HG03378 (cell line): Measurements from ENCODE around the gene NFATC2IP.
"Not testable (repeated sequence)": the region's sequence is repeated elsewhere in the genome, so short reads cannot be mapped to it uniquely, and the experiment has no call there.

Experiments used
- ATAC-seq: cut with Tn5 transposase; IDR thresholded peaks from one replicate; pipeline ENCODE4 v1.9.1; 2021; ENCODE audit warnings: mild to moderate bottlenecking, moderate library complexity; ENCODE audit not compliant: unreplicated experiment

Gene NFATC2IP

DNA sequence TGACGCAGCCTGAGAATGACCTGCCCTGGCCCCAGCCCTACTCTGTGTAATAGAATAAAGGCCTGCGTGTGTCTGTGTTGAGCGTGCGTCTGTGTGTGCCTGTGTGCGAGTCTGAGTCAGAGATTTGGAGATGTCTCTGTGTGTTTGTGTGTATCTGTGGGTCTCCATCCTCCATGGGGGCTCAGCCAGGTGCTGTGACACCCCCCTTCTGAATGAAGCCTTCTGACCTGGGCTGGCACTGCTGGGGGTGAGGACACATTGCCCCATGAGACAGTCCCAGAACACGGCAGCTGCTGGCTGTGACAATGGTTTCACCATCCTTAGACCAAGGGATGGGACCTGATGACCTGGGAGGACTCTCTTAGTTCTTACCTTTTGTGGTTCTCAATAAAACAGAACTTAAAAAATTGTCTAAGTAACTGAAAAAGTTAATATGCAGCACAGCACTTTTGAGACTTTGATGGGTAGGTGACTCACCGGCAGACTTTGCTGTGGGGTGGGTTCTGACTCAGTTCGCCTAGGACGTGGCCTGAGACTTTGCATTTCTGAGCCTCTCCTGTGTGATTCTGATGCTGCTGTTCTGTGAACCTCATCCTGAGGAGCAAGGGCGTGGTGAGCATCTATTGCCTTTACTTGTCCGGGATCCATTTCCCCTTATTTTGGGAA is 39.8 kb downstream of the NFATC2IP start:
- no peak for ATAC-seq

DNA sequence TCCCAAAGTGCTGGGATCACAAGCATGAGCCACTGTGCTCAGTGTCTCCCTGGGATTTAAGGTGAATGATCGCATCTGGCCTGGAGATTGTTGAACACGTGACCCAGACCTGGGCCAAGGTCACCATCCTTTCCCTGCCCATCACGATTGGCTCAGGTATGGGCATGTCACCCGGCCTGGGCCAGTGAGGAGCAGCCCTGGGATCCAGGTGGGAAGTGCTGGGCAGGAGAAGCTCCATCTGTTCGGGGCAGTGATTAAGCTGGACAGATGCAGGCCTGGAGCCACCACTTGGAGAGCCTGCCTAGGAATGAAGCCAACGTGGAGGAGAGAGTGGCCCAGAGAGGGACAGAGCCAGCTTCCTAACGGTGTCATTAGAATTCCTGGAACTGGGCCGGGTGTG is 41.0 kb downstream of the NFATC2IP start:
- no peak for ATAC-seq

DNA sequence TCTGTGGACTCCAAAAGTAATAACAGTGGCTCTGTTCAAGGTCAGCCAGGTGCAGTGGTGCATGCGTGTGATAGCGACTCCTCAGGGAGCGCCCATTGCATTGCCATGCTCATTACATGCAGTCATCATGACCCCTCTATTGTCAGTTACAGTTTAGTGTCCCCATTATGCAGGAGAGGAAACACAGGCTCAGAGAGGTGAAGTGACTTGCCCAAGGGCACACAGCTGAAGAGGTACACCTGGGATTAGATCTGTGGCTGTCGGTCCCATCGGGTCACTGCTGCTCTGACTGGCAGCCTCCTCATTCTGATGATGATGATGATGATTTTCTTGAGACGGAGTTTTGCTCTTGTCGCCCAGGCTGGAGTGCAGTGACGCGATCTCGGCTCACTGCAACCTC is 41.8 kb downstream of the NFATC2IP start:
- no peak for ATAC-seq

DNA sequence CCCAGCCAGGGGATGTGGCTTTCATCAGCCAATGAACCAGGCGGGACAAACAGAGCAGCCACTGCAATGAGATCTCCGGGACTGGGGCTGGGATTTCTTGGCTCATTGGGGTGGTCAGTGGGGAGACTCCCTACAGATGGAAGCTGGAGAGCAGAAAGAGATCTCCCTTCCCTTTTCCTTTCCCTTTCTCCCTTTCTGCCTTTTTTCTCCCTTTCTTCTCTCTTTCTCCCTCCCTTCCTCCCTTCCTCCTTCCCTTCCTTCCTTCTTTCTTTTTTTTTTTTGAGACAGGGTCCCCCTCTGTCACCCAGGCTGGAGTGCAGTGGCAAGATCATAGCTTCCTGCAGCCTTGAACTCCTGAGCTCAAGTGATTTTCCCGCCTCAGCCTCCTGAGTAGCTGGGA is 48.1 kb downstream of the NFATC2IP start:
- ATAC-seq, result no peak

GRCh38 chr16:28999577-28999976 is 48.8 kb downstream of the NFATC2IP start:
- ATAC-seq, result no peak

DNA sequence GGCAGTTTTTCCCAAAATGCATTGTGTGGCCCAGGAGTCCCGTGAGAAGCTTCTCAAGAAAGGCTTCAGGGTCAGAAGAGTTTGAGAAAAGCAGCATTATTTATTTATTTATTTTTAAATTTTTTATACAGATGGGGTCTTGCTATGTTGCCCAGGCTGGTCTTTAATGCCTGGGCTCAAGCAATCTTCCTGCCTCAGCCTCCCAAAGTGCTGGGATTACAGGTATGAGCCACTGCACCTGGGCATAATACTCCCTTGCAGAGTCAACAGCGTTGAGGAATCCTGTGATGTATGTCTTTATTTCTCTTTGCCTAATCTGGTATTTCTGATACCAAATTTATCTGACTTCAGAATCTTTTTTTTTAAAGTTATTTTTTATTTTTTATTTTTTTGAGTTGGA is 49.3 kb downstream of the NFATC2IP start:
- ATAC-seq, result no peak

GRCh38 chr16:29004496-29005139 is 53.9 kb downstream of the NFATC2IP start:
- ATAC-seq, result not testable (repeated sequence)

- no peak for ATAC-seq
These were observed 57.2 kb downstream of the NFATC2IP start for GRCh38 chr16:29007730-29008593.

DNA sequence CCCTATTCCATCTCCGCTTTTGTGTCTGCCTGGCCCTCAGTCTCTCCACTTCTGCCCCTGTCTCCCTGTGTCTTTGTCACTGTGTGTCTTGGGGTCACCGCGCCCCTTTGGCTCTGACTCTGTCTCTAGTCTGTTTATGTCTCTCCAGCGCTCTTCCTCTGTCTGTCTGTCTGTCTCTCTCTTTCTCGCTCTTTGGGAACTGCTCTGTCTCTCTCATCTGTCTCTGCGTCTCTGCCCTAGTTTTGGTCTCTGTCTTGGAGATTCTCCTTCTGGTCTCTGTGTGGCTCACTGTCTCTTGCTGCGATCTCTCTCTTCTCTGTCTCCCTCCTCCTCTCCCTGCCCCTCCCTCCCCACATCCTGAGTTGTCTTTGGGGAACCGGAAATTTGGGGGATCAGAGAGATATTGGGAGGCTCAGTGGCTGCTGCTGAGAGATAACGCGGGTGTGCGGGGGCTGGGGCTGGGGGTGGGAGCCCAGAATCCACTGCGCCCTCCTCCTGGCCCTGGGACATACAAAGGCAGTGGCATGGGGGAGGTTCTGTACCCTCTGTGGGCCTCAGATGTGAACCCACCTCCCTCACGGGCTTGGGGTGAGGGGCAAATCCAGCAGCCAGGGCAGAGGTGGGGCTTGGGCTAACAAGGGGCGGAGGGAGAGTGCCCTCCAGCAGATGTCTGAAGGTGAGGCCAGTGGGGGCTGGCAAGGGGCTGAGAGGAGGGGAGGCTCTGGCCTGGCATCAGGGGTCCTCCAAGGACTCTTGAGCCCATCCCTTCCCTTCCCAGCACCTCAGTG is 58.5 kb downstream of the NFATC2IP start:
- ATAC-seq, result no peak

GRCh38 chr16:29009838-29010166 is 59.1 kb downstream of the NFATC2IP start:
- no peak for ATAC-seq

DNA sequence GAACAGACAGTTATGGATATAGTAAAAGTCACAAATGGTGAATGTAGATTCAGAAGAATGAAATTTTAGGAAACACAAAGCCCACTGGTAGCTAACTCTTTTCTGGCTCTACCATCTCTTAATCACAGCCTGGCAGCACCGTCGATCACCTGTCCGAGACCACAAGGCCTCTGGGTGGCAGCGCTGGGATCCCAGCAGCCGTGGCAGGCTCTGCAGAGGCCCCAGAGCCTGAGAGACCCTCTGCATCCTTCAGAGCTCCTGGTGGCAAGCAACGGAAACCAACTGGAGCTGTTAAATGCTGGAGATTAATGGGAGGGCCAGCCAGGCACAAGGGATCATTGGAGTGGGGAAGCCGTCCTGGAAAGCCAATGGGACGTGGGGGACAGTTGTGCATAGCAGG is 60.4 kb downstream of the NFATC2IP start:
- no peak for ATAC-seq

GRCh38 chr16:29011851-29012250 is 61.1 kb downstream of the NFATC2IP start:
- ATAC-seq, result no peak

GRCh38 chr16:29012913-29013553 is 62.3 kb downstream of the NFATC2IP start:
- no peak for ATAC-seq

GRCh38 chr16:29014561-29015069 is 63.9 kb downstream of the NFATC2IP start:
- ATAC-seq, result no peak
